Spinal cord (tissue), 10 donors: ENCODE measurements around the gene EXD2. TPM values are rescaled to one million over a fixed set of nuclear protein-coding genes. Genes with fewer than 3 reads are reported as not detected.
"Not testable (repeated sequence)": the region's sequence is repeated elsewhere in the genome, so short reads cannot be mapped to it uniquely, and the experiment has no call there.

Source experiments
- DNase-seq, 6 donors: peaks; one replicate each; pipeline versions ENCODE4 v3.0.0 to v3.0.0-alpha.2; 2013 to 2015; ENCODE audit warnings: low spot score in 6 of 6, low read depth in 4 of 6
- H3K27ac ChIP-seq: one replicate; pipeline ENCODE4 v1.5.1; 2013; ENCODE audit warnings: low read depth, low read length, control low read depth
- H3K27me3 ChIP-seq: one replicate; pipeline ENCODE4 v1.6.1; 2013; ENCODE audit warnings: low read length; ENCODE audit not compliant: control insufficient read depth, insufficient read depth
- H3K36me3 ChIP-seq: one replicate; pipeline ENCODE4 v1.6.1; 2013; ENCODE audit warnings: low read length; ENCODE audit not compliant: control insufficient read depth, insufficient read depth
- H3K4me1 ChIP-seq: one replicate; pipeline ENCODE4 v1.6.1; 2013; ENCODE audit warnings: low read length; ENCODE audit not compliant: control insufficient read depth, insufficient read depth
- H3K4me3 ChIP-seq: one replicate; pipeline ENCODE4 v1.5.1; 2013; ENCODE audit warnings: low read depth, low read length, control low read depth
- H3K9me3 ChIP-seq: one replicate; pipeline ENCODE4 v1.6.1; 2013; ENCODE audit warnings: low read length; ENCODE audit not compliant: control insufficient read depth, insufficient read depth
- WGBS: methylation state at CpG from one replicate; pipeline ENCODE4 v1.1.5; 2013; ENCODE audit warnings: missing lambda C conversion rate; ENCODE audit not compliant: insufficient coverage; 5-methylcytosine and 5-hydroxymethylcytosine counted together
- polyA plus RNA-seq, 2 donors: library from polyadenylated mRNA; unstranded; fragments of 120-200 nt; gene quantifications; one replicate each; pipeline ENCODE4 v1.2.1, GENCODE V29; 2013; ENCODE audit not compliant: insufficient read length in 2 of 2
- total RNA-seq, 2 donors: library from RNA; depleted of rRNA in 1 of 2; stranded (reverse); fragments of 120-200 nt in 1 of 2; fragments of >200 nt in 1 of 2; gene quantifications; one replicate each; pipeline versions ENCODE4 v1.2.3 to v1.2.4, GENCODE V29; 2013 to 2014
- donor health status: healthy.

Gene EXD2
- total and polyA plus RNA-seq, 4 donors, result 32.2 to 44.5 (median 38.3) TPM

DNA sequence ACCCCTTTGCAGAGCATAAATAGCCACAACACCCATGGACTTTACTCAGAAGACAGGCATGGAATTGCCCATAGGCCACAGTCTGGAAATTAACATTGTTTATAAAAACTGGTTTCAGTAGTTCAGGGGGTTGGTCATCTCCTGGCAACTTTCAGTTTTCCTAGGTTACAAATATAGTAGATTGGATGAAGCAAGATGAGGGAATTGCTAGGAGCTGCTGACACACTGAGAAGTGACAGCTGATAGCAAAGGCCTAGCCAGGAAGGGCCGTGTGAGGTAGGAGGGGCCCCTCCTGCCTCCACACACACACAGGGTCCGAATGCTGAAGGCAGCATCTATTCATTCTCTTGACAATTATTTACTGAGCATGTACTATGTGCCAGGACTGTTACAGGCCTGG, 76.9 kb downstream of the EXD2 start:
- Histone ChIP-seq H3K36me3 (no peaks in the 10 kb centered on the region), H3K27ac (no peak overlapping the region), H3K27me3 (no peaks in the 10 kb centered on the region), H3K4me1 (peaks cover 10% of the 10 kb centered on the region), H3K9me3 (no peaks in the 10 kb centered on the region), H3K4me3 (no peak overlapping the region)
- WGBS, result no CpG with 5 or more reads among the region's 2 CpGs
- no peak for DNase-seq

DNA sequence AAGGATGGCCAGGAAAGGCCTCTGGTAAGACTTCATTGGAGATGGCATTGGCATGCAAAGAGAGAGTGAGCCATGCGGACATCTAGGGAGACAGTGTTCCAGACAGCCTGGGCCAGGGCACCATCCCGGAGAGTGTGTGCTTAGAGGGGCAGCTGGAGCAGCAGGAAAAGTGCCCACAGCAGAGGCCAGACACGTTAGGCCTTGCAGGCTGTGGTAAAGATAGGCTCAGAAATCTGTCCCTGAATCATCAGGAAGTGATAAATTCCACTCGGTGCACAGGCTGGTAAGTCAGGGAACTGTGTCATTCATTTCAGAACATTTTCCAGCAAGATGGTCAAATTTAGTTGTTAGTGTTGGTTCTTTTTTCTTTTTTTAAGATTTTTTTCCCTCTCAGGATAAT, 77.5 kb downstream of the EXD2 start:
- Histone ChIP-seq H3K27me3 (no peaks in the 10 kb centered on the region), H3K27ac (no peak overlapping the region), H3K36me3 (no peaks in the 10 kb centered on the region), H3K4me3 (no peak overlapping the region), H3K9me3 (no peaks in the 10 kb centered on the region), H3K4me1 (peaks cover 5% of the 10 kb centered on the region)
- WGBS, result 63% methylated on average over 4 of the region's 4 CpGs
- no peak for DNase-seq

DNA sequence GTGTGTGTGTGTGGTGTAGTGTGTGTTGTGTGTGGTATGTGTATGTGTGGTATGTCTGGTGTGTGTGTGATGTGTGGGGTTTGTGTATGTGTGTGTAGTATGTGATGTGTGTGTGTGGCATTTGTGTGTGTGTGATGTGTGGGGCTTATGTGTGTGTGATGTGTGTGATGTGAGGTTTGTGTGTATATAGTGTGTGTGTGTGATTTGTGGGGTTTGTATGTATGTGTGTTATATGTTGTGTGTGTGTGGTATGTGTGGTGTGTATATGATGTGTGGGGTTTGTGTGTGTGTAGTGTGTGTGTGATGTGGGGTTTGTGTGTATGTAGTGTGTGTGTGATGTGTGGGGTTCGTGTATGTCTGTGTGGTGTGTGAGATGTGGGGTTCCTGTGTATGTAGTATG, 78.1 kb downstream of the EXD2 start:
- 92% methylated on average over 1 of the region's 1 CpG for WGBS
- DNase-seq, result no peak
- H3K4me1 ChIP-seq, result peaks cover 3% of the 10 kb centered on the region

DNA sequence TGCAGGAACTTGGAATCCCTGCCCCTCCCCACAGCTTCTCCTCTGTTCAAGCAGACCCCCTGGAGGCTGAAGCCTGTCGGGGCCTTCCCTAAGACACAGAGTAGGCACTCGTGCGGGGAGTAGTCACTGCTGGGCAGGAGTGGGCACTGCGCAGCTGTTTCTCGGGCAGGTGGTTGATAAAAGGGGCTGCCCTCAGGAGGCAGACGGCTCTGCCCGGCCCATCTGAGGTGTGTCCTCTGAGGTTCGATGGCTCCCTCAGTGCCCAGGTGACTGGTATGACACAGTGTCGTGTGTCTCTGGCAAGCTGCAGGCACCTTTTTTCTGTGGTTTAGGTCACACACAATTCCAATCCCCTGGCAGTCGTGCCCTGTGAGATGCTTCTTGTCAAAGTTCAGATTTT, 78.8 kb downstream of the EXD2 start:
- no peaks in the 10 kb centered on the region for H3K9me3 ChIP-seq
- DNase-seq, result no peak
- no peaks in the 10 kb centered on the region for H3K36me3 ChIP-seq
- 86% methylated on average over 7 of the region's 10 CpGs for WGBS
- H3K4me3 ChIP-seq, result no peak overlapping the region
- no peak overlapping the region for H3K27ac ChIP-seq
- no peaks in the 10 kb centered on the region for H3K27me3 ChIP-seq
- H3K4me1 ChIP-seq, result peaks cover under 1% of the 10 kb centered on the region

More for the DNA sequence above, 78.1 kb downstream of the EXD2 start:
- Histone ChIP-seq H3K36me3 (no peaks in the 10 kb centered on the region), H3K27me3 (no peaks in the 10 kb centered on the region), H3K27ac (no peak overlapping the region), H3K9me3 (no peaks in the 10 kb centered on the region), H3K4me3 (no peak overlapping the region)

DNA sequence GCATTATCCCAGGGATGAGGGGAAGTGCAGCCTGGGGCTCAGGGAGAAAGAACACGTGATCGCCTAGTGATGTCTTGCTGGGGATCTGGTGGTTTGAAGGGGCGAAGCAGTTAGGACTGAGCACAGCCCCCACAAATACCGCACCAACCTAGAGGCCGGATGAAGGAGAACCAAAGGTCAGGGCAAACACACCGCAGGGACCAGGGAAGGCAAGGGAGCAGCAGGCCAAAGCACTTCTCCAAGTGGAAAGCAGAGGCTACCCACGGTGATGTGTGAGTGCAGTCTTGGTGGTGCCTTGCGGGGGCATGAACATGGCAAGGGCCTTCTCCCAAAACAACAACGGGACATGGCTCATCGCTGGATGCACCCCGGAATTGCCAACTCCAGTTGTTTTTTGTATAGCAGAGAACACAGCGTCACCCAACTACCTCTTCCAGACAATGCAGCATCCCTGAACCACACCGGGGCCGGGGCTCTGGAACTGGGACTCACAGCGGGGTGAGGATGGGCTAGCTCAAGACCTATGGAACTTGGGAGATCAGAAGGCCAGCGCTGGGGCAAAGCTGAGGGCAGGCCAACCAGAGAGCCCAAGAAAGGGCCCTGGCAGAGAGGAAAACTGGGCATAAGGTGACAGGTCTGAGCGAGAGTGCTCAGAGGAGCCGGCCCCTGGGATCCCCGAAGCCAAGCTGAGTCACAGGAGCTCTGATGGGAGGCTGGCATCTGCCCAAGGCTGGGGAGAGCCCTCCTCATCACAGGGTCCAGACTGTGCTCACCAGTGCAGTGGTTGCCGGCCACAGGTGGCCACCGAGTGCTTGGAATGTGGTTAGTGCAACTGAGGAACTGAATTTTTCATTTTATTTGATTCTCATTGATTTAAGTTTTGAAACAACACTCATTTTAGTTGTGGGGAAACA, 79.8 kb downstream of the EXD2 start:
- no peaks in the 10 kb centered on the region for H3K4me1 ChIP-seq
- H3K4me3 ChIP-seq, result no peak overlapping the region
- no peaks in the 10 kb centered on the region for H3K27me3 ChIP-seq
- WGBS, result 89% methylated on average over 19 of the region's 21 CpGs
- no peak overlapping the region for H3K27ac ChIP-seq
- no peaks in the 10 kb centered on the region for H3K36me3 ChIP-seq
- no peaks in the 10 kb centered on the region for H3K9me3 ChIP-seq
- DNase-seq, result no peak

DNA sequence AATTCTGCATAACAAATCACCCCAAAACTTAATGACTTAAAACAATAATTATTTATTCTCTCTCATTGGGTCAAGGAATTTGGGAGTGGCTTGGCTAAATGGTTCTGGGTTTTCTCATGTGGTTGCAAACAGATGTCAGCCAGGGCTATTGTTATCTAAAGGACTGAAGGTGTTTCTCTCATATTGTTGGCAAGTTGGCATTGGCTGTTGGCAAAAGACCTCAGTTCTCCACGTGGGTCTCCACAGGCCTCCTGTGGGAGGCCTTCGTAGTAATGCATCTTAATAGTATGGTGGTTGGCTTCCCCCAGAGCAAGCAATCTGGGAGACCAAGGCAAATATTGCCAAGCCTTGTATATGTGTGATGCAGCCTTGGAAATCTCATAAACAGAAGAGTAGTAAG, 83.0 kb downstream of the EXD2 start:
- H3K4me3 ChIP-seq, result no peak overlapping the region
- H3K36me3 ChIP-seq, result no peaks in the 10 kb centered on the region
- DNase-seq, result no peak
- 54% methylated on average over 2 of the region's 2 CpGs for WGBS
- H3K27me3 ChIP-seq, result no peaks in the 10 kb centered on the region
- no peaks in the 10 kb centered on the region for H3K9me3 ChIP-seq
- H3K4me1 ChIP-seq, result no peaks in the 10 kb centered on the region
- no peak overlapping the region for H3K27ac ChIP-seq

DNA sequence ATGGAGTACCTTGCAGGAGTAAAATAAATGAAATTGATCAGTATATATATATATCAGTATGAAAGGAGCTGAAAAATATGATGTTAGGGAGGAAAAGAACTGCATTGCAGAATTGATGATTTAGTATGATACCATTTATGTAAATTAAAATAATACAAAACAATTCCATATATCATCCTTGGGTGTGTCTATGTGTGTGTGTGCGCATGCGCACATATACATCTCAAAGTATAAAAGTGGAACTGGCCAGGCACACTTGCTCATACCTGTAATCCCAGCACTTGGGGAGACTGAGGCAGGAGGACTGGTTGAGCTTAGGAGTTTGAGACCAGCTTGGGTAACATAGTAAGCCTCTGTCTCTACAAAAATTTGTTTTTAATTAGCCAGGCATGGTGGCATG, 84.0 kb downstream of the EXD2 start:
- Histone ChIP-seq H3K4me1 (no peaks in the 10 kb centered on the region), H3K27ac (no peak overlapping the region), H3K27me3 (no peaks in the 10 kb centered on the region), H3K4me3 (no peak overlapping the region), H3K36me3 (no peaks in the 10 kb centered on the region), H3K9me3 (no peaks in the 10 kb centered on the region)
- no CpG with 5 or more reads among the region's 2 CpGs for WGBS
- DNase-seq, result no peak

DNA sequence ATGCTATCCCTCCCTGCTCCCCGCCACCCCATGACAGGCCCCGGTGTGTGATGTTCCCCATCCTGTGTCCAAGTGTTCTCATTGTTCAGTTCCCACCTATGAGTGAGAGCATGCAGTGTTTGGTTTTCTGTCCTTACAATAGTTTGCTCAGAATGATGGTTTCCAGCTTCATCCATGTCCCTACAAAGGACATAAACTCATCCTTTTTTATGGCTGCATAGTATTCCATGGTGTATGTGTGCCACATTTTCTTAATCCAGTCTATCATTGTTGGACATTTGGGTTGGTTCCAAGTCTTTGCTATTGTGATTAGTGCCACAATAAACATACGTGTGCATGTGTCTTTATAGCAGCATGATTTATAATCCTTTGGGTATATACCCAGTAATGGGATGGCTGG, 86.1 kb downstream of the EXD2 start:
- H3K4me3 ChIP-seq, DNase-seq, H3K9me3 ChIP-seq, H3K4me1 ChIP-seq, H3K36me3 ChIP-seq, H3K27ac ChIP-seq, H3K27me3 ChIP-seq: not testable (repeated sequence)
- WGBS, result no CpG with 5 or more reads among the region's 3 CpGs

DNA sequence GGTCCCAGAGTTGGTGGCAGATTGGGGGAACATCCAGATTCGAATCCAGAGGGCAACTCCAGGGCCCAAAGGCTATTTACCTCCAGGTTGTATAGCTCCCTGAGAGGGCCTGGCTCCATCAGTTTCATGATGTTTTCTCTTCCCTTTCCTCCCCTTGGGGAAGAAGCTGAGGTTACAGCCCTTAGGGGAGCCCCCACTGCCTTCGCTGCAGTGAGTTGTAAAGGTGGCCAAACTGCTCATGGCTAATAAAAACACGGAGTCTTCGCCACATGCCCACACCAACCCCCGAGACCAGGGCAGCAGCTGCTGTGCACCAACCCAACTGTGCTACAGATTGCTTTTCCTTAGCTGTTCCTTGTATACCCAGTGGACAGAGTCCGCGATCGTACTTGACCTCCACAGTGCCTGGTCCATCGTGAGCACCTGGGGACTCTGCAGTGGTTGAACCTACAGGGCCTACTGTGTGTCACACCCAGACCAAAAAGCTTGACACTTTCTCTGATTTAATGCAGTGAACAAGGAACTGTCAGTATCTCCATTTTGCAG, 89.5 kb downstream of the EXD2 start:
- H3K27ac ChIP-seq, result no peak overlapping the region
- peaks cover 2% of the 10 kb centered on the region for H3K4me1 ChIP-seq
- H3K27me3 ChIP-seq, result no peaks in the 10 kb centered on the region
- H3K9me3 ChIP-seq, result no peaks in the 10 kb centered on the region
- H3K4me3 ChIP-seq, result no peak overlapping the region
- no peak for DNase-seq
- peaks cover 3% of the 10 kb centered on the region for H3K36me3 ChIP-seq
- WGBS, result 92% methylated on average over 8 of the region's 9 CpGs
